Measurements from ENCODE around the gene CRYBB3.

CRYBB3 gene

DNA sequence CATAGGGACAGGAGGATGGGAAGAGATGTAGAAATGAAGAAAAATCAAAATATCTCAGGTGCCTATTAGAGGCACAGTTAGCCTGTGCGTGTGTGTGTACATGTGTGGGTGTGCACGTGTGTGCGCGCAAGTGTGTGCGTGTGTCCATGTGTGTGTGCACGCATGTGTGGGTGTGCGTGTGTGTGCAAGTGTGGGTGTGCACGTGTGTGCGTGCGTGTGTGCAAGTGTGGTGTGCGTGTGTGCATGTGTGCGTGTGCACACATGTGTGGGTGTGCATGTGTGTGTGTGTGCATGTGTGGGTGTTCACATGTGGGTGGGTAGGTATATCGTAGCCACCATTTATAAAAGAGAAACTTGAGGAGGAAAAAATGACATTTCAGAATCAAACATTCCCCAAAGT lies 29.2 kb downstream of the CRYBB3 start:
- no peak for TF ChIP-seq TAF1 (IDR thresholded peaks at IDR 0.05; ENCODE audit: borderline replicate concordance, insufficient read depth, low read length)
- TF ChIP-seq POLR2AphosphoS5 (IDR thresholded peaks at IDR 0.05; ENCODE audit: low read depth, low read length), result no peak
- no peak for TF ChIP-seq FOXP2 (optimal IDR thresholded peaks at IDR 0.05; ENCODE audit: borderline replicate concordance, extremely low read depth, extremely low read length, insufficient read depth)
- TF ChIP-seq, protein P1, sequence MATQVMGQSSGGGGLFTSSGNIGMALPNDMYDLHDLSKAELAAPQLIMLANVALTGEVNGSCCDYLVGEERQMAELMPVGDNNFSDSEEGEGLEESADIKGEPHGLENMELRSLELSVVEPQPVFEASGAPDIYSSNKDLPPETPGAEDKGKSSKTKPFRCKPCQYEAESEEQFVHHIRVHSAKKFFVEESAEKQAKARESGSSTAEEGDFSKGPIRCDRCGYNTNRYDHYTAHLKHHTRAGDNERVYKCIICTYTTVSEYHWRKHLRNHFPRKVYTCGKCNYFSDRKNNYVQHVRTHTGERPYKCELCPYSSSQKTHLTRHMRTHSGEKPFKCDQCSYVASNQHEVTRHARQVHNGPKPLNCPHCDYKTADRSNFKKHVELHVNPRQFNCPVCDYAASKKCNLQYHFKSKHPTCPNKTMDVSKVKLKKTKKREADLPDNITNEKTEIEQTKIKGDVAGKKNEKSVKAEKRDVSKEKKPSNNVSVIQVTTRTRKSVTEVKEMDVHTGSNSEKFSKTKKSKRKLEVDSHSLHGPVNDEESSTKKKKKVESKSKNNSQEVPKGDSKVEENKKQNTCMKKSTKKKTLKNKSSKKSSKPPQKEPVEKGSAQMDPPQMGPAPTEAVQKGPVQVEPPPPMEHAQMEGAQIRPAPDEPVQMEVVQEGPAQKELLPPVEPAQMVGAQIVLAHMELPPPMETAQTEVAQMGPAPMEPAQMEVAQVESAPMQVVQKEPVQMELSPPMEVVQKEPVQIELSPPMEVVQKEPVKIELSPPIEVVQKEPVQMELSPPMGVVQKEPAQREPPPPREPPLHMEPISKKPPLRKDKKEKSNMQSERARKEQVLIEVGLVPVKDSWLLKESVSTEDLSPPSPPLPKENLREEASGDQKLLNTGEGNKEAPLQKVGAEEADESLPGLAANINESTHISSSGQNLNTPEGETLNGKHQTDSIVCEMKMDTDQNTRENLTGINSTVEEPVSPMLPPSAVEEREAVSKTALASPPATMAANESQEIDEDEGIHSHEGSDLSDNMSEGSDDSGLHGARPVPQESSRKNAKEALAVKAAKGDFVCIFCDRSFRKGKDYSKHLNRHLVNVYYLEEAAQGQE (IDR thresholded peaks at IDR 0.05; ENCODE audit: insufficient read depth in 1 of 2, low read depth in 2 of 2, low read length in 2 of 2), result no peak
- TF ChIP-seq SIN3A (IDR thresholded peaks at IDR 0.05; ENCODE audit: borderline replicate concordance, insufficient read depth, low read length), result no peak

DNA sequence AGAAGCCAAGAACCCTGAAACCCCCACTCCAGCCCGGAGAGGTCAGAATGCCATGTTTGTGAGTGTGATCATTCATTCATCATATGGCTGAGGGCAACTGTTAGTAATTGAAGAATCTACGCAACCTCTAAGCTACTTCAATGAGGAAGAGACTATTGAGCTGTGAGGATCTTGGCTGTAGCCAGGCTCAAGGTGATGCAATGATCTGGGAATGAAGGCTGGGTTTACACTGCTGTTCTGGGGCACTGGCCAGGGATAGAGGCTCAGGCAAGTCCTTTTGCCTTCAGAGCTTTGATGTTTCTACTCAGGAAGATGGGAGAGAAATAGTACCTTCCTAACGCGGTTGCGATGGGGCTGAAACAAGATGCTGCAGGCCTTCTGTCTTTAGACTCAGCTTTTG lies 32.6 kb downstream of the CRYBB3 start:
- TF ChIP-seq SIN3A (IDR thresholded peaks at IDR 0.05; ENCODE audit: borderline replicate concordance, insufficient read depth, low read length) (no peak), POLR2AphosphoS5 (IDR thresholded peaks at IDR 0.05; ENCODE audit: low read depth, low read length) (no peak), FOXP2 (optimal IDR thresholded peaks at IDR 0.05; ENCODE audit: borderline replicate concordance, extremely low read depth, extremely low read length, insufficient read depth) (no peak), TAF1 (IDR thresholded peaks at IDR 0.05; ENCODE audit: borderline replicate concordance, insufficient read depth, low read length) (no peak)
- TF ChIP-seq, protein P1 (IDR thresholded peaks at IDR 0.05; ENCODE audit: insufficient read depth in 1 of 2, low read depth in 2 of 2, low read length in 2 of 2), result no peak

DNA sequence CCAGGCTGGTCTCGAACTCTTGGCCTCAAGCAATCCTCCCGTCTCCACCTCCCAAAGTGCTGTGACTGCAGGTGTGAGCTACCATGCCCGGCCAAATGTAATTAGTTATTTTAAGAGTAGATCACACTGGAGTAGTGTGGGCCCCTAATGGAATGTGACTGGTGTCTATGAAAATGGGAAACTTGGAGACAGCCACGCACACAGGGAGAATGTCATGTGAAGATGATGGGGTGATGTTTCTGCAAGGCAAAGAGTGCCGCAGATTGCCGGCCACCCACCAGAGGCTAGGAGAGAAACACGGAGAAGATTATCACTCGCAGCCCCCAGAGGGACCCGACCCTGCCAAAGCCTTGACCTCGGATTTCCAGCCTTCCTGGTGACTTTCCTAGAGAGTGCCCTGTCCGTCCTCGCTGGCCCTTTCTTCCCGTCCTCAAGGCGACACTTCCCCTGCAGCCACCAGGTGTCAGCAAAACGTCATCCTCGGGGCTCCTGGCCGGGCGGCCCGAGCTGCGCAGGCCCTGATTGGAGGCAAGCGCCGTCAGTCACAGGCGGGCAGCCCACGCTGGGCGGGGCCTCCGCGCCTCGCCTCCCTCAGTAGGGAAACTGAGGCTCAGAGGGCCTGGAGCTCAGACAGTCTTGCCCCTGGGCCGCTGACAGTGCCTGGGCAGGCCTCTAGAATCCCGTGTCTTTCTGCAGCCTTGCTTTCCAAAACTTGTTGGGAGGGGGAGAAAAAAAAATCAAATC lies 36.1 kb downstream of the CRYBB3 start:
- TF ChIP-seq POLR2AphosphoS5 (IDR thresholded peaks at IDR 0.05; ENCODE audit: low read depth, low read length) (no peak), SIN3A (IDR thresholded peaks at IDR 0.05; ENCODE audit: borderline replicate concordance, insufficient read depth, low read length) (no peak), FOXP2 (optimal IDR thresholded peaks at IDR 0.05; ENCODE audit: borderline replicate concordance, extremely low read depth, extremely low read length, insufficient read depth) (no peak), TAF1 (IDR thresholded peaks at IDR 0.05; ENCODE audit: borderline replicate concordance, insufficient read depth, low read length) (no peak)
- TF ChIP-seq, protein P1 (IDR thresholded peaks at IDR 0.05; ENCODE audit: insufficient read depth in 1 of 2, low read depth in 2 of 2, low read length in 2 of 2), result no peak

DNA sequence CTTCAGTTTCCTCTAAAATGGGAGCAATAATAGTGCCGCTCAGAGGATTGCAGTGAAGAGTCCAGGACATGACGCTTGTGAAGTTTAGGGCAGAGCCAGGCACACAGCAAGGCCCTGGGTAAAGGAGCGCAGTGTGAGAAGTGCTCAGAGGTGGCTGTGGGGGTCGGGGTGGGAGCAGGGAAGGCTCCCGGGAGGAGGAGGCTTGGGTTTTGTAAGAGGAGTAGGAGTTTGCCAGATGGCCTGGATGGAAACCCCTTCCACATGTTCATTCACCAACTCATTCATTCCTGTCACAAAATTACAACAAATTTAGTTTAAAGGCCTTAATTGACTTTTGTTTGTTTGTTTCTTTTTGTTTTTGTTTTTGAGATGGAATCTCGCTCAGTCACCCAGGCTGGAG lies 36.8 kb downstream of the CRYBB3 start:
- TF ChIP-seq POLR2AphosphoS5 (IDR thresholded peaks at IDR 0.05; ENCODE audit: low read depth, low read length) (no peak), SIN3A (IDR thresholded peaks at IDR 0.05; ENCODE audit: borderline replicate concordance, insufficient read depth, low read length) (no peak), FOXP2 (optimal IDR thresholded peaks at IDR 0.05; ENCODE audit: borderline replicate concordance, extremely low read depth, extremely low read length, insufficient read depth) (no peak), TAF1 (IDR thresholded peaks at IDR 0.05; ENCODE audit: borderline replicate concordance, insufficient read depth, low read length) (no peak)
- TF ChIP-seq, protein P1 (IDR thresholded peaks at IDR 0.05; ENCODE audit: insufficient read depth in 1 of 2, low read depth in 2 of 2, low read length in 2 of 2), result no peak

Measured in PFSK-1 (cell line).